CD4-positive, alpha-beta memory T cell (primary cell): Measurements from ENCODE around the gene ZNF91. TPM values are rescaled to one million over a fixed set of nuclear protein-coding genes. Genes with fewer than 3 reads are reported as not detected.
"Not testable (repeated sequence)": the region's sequence is repeated elsewhere in the genome, so short reads cannot be mapped to it uniquely, and the experiment has no call there.

ENCODE experiments used
- CTCF ChIA-PET: fragments of 350-600 bp; sonication (Branson Sonifier 250); formaldehyde crosslinking; loops from one replicate; lab custom pipeline; 2021; ENCODE audit warnings: inconsistent platforms; ENCODE audit not compliant: partially characterized antibody; lab: Charles Lee
- POLR2A ChIA-PET: fragments of 350-600 bp; sonication (Branson Sonifier 250); formaldehyde crosslinking; loops from one replicate; lab custom pipeline; 2021; ENCODE audit not compliant: partially characterized antibody; lab: Charles Lee
- DNase-seq, 5 donors: peaks; one replicate each; pipeline versions ENCODE4 v3.0.0 to v3.0.0-alpha.2; 2020 to 2022; ENCODE audit warnings: mixed read lengths in 1 of 5
- H3K27ac ChIP-seq: one replicate; pipeline ENCODE4 v1.7.0; 2013; ENCODE audit warnings: low read depth, low read length
- H3K27me3 ChIP-seq: 2 replicates; pipeline ENCODE4 v1.7.0; 2013; ENCODE audit warnings: mild to moderate bottlenecking, low read length, moderate library complexity; ENCODE audit not compliant: insufficient read depth
- H3K36me3 ChIP-seq: 2 replicates; pipeline ENCODE4 v1.7.0; 2013; ENCODE audit warnings: mild to moderate bottlenecking, low read length, moderate library complexity; ENCODE audit not compliant: insufficient read depth
- H3K4me1 ChIP-seq: 2 replicates; pipeline ENCODE4 v1.7.0; 2013; ENCODE audit warnings: mild to moderate bottlenecking, low read length, moderate library complexity; ENCODE audit not compliant: insufficient read depth
- H3K4me3 ChIP-seq, 2 donors: one replicate each; pipeline ENCODE4 v1.7.0; 2013; ENCODE audit warnings: low read length in 2 of 2, mild to moderate bottlenecking in 1 of 2
- H3K9me3 ChIP-seq, 2 donors: one replicate each; pipeline ENCODE4 v1.7.0; 2013; ENCODE audit warnings: low read length in 2 of 2, control low read depth in 1 of 2; ENCODE audit not compliant: control insufficient read depth in 1 of 2
- H3K27ac Mint-ChIP-seq, 7 donors: one replicate each; pipeline ENCODE4 v1.8.0; 2020 to 2021; ENCODE audit warnings: mixed read lengths in 7 of 7, mild to moderate bottlenecking in 6 of 7, inconsistent platforms in 3 of 7, moderate library complexity in 3 of 7
- H3K27me3 Mint-ChIP-seq, 2 donors: one replicate each; pipeline ENCODE4 v1.8.0; 2020 to 2021; ENCODE audit warnings: mixed read lengths in 2 of 2
- H3K36me3 Mint-ChIP-seq, 2 donors: one replicate each; pipeline ENCODE4 v1.8.0; 2020 to 2021; ENCODE audit warnings: mixed read lengths in 2 of 2, inconsistent platforms in 1 of 2, mild to moderate bottlenecking in 1 of 2
- H3K4me1 Mint-ChIP-seq, 4 donors: one replicate each; pipeline ENCODE4 v1.8.0; 2020 to 2021; ENCODE audit warnings: mixed read lengths in 4 of 4, mild to moderate bottlenecking in 1 of 4
- H3K4me3 Mint-ChIP-seq, 8 donors: one replicate each; pipeline ENCODE4 v1.8.0; 2020 to 2021; ENCODE audit warnings: mixed read lengths in 8 of 8, mild to moderate bottlenecking in 7 of 8, moderate library complexity in 6 of 8, inconsistent platforms in 3 of 8
- H3K9me3 Mint-ChIP-seq, 8 donors: one replicate each; pipeline ENCODE4 v1.8.0; 2020 to 2021; ENCODE audit warnings: mixed read lengths in 8 of 8, mild to moderate bottlenecking in 5 of 8, inconsistent platforms in 3 of 8, moderate library complexity in 1 of 8
- intact Hi-C: fragments of 100-400 bp; cut with micrococcal nuclease; formaldehyde crosslinking; loops from one replicate; pipeline ENCODE4 v1.15.1; 2023
- polyA plus RNA-seq, 2 donors: library from polyadenylated mRNA; unstranded; fragments of 300-500 nt; fragmentation: Illumina TruSeq; gene quantifications; one replicate each; pipeline ENCODE4 v1.2.3, GENCODE V29; 2021
- total RNA-seq, 2 experiments: library from RNA; stranded (reverse); gene quantifications; one replicate each; pipeline ENCODE4 v1.2.3, GENCODE V29; 2021

The ZNF91 gene
- total and polyA plus RNA-seq, 4 experiments from 2014 or later: 8.9 to 113 (median 79.3) TPM

GRCh38 chr19:23328211-23328610 is 67.1 kb downstream of the ZNF91 start:
- Mint-ChIP-seq H3K27me3 (no peaks in the 10 kb centered on the region), H3K9me3 (peaks cover 7 to 70% (median 49%) of the 10 kb centered on the region in 8 donors), H3K4me3 (no peak overlapping the region), H3K4me1 (peaks cover 0 to 6% (median 3%) of the 10 kb centered on the region in 4 donors), H3K27ac (no peak overlapping the region), H3K36me3 (peaks cover 29 to 36% of the 10 kb centered on the region in 2 donors)
- H3K9me3 ChIP-seq: peaks cover 0 to 17% of the 10 kb centered on the region in 2 donors
- no peaks in the 10 kb centered on the region for H3K27me3 ChIP-seq
- H3K27ac ChIP-seq: no peak overlapping the region
- H3K36me3 ChIP-seq: no peaks in the 10 kb centered on the region
- intact Hi-C loops: no loop called here
- CTCF ChIA-PET: interaction anchor here (1.0 kb wide), 1 partner anchor 43 kb away, joined by 3 read pairs; no protein-coding TSS in a partner anchor
- H3K4me1 ChIP-seq: no peaks in the 10 kb centered on the region
- no peak for DNase-seq
- POLR2A ChIA-PET: no interaction called here
- H3K4me3 ChIP-seq: no peak overlapping the region

GRCh38 chr19:23321953-23322549 is 73.2 kb downstream of the ZNF91 start:
- Mint-ChIP-seq H3K4me1 (no peaks in the 10 kb centered on the region), H3K27ac (no peak overlapping the region), H3K36me3 (peaks cover 0 to 4% of the 10 kb centered on the region in 2 donors), H3K27me3 (no peaks in the 10 kb centered on the region), H3K9me3 (peaks cover 3 to 36% (median 20%) of the 10 kb centered on the region in 8 donors), H3K4me3 (no peak overlapping the region)
- H3K9me3 ChIP-seq: peaks cover 0 to 7% of the 10 kb centered on the region in 2 donors
- no peaks in the 10 kb centered on the region for H3K27me3 ChIP-seq
- H3K36me3 ChIP-seq: no peaks in the 10 kb centered on the region
- ChIA-PET POLR2A (no interaction called here), CTCF (no interaction called here)
- H3K4me1 ChIP-seq: no peaks in the 10 kb centered on the region
- H3K27ac ChIP-seq: no peak overlapping the region
- no peak overlapping the region for H3K4me3 ChIP-seq
- intact Hi-C loops: no loop called here
- DNase-seq: no peak

- H3K4me3 ChIP-seq, H3K4me1 ChIP-seq, intact Hi-C loops, DNase-seq, H3K27ac ChIP-seq, H3K4me1 Mint-ChIP-seq, H3K27me3 ChIP-seq, H3K27me3 Mint-ChIP-seq, H3K9me3 ChIP-seq, CTCF ChIA-PET, H3K36me3 Mint-ChIP-seq, H3K36me3 ChIP-seq, H3K27ac Mint-ChIP-seq, POLR2A ChIA-PET, H3K4me3 Mint-ChIP-seq: not testable (repeated sequence)
- peaks cover 3 to 36% (median 17%) of the 10 kb centered on the region in 8 donors for H3K9me3 Mint-ChIP-seq
These were observed 73.9 kb downstream of the ZNF91 start for GRCh38 chr19:23321403-23321802.

- H3K27ac ChIP-seq, intact Hi-C loops, POLR2A ChIA-PET, DNase-seq, H3K27me3 Mint-ChIP-seq, H3K36me3 Mint-ChIP-seq, H3K4me1 ChIP-seq, H3K4me3 ChIP-seq, H3K36me3 ChIP-seq, H3K27ac Mint-ChIP-seq, H3K27me3 ChIP-seq, H3K4me3 Mint-ChIP-seq, CTCF ChIA-PET, H3K4me1 Mint-ChIP-seq, H3K9me3 ChIP-seq: not testable (repeated sequence)
- H3K9me3 Mint-ChIP-seq: peaks cover 3 to 24% (median 11%) of the 10 kb centered on the region in 8 donors
These were observed 75.7 kb downstream of the ZNF91 start for GRCh38 chr19:23319571-23319970.

- H3K27ac Mint-ChIP-seq, H3K4me3 Mint-ChIP-seq, CTCF ChIA-PET, intact Hi-C loops, H3K9me3 ChIP-seq, H3K36me3 Mint-ChIP-seq, H3K4me3 ChIP-seq, H3K27ac ChIP-seq, POLR2A ChIA-PET, H3K27me3 ChIP-seq, H3K4me1 Mint-ChIP-seq, DNase-seq, H3K4me1 ChIP-seq, H3K27me3 Mint-ChIP-seq, H3K36me3 ChIP-seq: not testable (repeated sequence)
- H3K9me3 Mint-ChIP-seq: peaks cover 2 to 23% (median 9%) of the 10 kb centered on the region in 8 donors
These were observed 76.3 kb downstream of the ZNF91 start for GRCh38 chr19:23318941-23319340.

GRCh38 chr19:23318143-23318542 is 77.1 kb downstream of the ZNF91 start:
- CTCF ChIA-PET: no interaction called here

GRCh38 chr19:23315286-23315685 is 80.0 kb downstream of the ZNF91 start:
- H3K4me3 Mint-ChIP-seq: no peak overlapping the region
- no peaks in the 10 kb centered on the region for H3K27me3 ChIP-seq
- no peaks in the 10 kb centered on the region for H3K9me3 ChIP-seq
- no peaks in the 10 kb centered on the region for H3K36me3 Mint-ChIP-seq
- ChIA-PET CTCF (no interaction called here), POLR2A (no interaction called here)
- no peaks in the 10 kb centered on the region for H3K27me3 Mint-ChIP-seq
- DNase-seq: no peak
- peaks cover 0 to 15% (median 5%) of the 10 kb centered on the region in 8 donors for H3K9me3 Mint-ChIP-seq
- H3K4me3 ChIP-seq: no peak overlapping the region
- no peak overlapping the region for H3K27ac Mint-ChIP-seq
- H3K4me1 ChIP-seq: no peaks in the 10 kb centered on the region
- H3K27ac ChIP-seq: no peak overlapping the region
- intact Hi-C loops: no loop called here
- H3K4me1 Mint-ChIP-seq: no peaks in the 10 kb centered on the region
- H3K36me3 ChIP-seq: no peaks in the 10 kb centered on the region

More at GRCh38 chr19:23318143-23318542, 77.1 kb downstream of the ZNF91 start:
- Histone ChIP-seq H3K36me3 (no peaks in the 10 kb centered on the region), H3K9me3 (peaks cover 0 to 2% of the 10 kb centered on the region in 2 donors), H3K27ac (no peak overlapping the region), H3K27me3 (no peaks in the 10 kb centered on the region), H3K4me1 (no peaks in the 10 kb centered on the region), H3K4me3 (no peak overlapping the region)
- H3K4me1 Mint-ChIP-seq: no peaks in the 10 kb centered on the region
- peaks cover 0 to 19% (median 8%) of the 10 kb centered on the region in 8 donors for H3K9me3 Mint-ChIP-seq
- no peaks in the 10 kb centered on the region for H3K36me3 Mint-ChIP-seq
- no peak overlapping the region for H3K27ac Mint-ChIP-seq
- no peaks in the 10 kb centered on the region for H3K27me3 Mint-ChIP-seq
- intact Hi-C loops: no loop called here
- DNase-seq: no peak
- no peak overlapping the region for H3K4me3 Mint-ChIP-seq
- POLR2A ChIA-PET: no interaction called here
